GM20000 (cell line): Measurements from ENCODE around the gene MTURN.

Experiments
- DNase-seq: peaks from one replicate; pipeline ENCODE4 v3.0.0; 2012; ENCODE audit warnings: low spot score
- TF ChIP-seq, protein P1 (sequence below): IDR thresholded peaks from 2 replicates; pipeline ENCODE4 v1.5.1; 2012; ENCODE audit warnings: mild to moderate bottlenecking, control low read depth; ENCODE audit errors: extremely low read depth, missing control alignments

The MTURN gene

DNA sequence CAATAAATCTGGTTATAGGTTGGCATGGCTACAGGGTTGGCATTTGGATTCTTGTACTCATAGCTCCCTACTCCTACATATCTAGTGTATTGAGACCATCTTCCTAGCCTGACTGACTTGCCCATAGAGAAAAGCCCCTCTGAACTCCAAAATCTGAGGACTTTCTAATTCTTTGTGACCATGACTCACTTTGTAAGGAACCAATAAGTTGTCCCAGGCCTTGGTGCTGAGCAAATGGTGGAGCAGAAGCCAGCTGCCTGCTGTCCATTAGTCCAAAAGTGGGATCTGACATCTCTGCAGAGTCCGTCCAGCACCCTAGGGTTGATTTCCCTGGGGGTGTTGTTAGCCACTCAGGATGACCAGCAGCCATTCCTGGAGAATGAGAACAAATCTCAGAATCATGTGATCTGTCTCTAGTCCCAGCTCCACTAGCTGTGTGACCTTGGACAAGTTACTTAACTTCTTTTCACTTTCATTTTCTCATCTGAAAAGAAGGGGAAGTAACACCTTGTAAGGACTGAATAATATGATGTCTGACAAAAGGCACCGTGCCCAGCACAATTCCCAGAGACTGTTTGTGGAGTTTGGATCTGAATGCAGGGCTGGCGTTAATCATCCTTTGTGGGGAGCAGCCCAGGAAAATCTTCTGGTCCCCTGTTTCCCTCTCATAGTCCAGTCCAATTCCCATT is 44.1 kb downstream of the MTURN start:
- DNase-seq, result peak; percentile 44
- TF ChIP-seq, protein P1, sequence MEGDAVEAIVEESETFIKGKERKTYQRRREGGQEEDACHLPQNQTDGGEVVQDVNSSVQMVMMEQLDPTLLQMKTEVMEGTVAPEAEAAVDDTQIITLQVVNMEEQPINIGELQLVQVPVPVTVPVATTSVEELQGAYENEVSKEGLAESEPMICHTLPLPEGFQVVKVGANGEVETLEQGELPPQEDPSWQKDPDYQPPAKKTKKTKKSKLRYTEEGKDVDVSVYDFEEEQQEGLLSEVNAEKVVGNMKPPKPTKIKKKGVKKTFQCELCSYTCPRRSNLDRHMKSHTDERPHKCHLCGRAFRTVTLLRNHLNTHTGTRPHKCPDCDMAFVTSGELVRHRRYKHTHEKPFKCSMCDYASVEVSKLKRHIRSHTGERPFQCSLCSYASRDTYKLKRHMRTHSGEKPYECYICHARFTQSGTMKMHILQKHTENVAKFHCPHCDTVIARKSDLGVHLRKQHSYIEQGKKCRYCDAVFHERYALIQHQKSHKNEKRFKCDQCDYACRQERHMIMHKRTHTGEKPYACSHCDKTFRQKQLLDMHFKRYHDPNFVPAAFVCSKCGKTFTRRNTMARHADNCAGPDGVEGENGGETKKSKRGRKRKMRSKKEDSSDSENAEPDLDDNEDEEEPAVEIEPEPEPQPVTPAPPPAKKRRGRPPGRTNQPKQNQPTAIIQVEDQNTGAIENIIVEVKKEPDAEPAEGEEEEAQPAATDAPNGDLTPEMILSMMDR, result no peak

DNA sequence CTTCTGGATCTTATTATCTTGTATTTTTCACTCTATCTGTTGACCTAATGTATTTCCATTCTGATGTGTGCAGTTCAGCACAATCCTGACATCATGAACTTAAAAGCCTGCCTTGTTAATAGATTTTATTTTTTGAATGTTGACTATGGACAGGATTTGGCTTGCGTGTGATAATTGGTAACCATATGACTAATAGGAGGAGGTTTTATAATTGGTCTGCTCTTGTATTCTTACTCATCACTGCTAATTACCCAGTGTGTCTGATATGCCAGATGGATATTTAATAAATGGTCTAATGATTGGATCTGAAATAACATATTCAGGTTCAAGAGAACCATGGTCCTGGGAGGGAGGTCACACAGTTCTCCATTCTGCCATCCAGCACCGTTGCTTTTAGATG is 45.9 kb downstream of the MTURN start:
- DNase-seq, result no peak
- TF ChIP-seq, protein P1, result no peak

GRCh38 chr7:30181211-30181610 is 46.4 kb downstream of the MTURN start:
- TF ChIP-seq, protein P1, result no peak
- DNase-seq, result no peak

DNA sequence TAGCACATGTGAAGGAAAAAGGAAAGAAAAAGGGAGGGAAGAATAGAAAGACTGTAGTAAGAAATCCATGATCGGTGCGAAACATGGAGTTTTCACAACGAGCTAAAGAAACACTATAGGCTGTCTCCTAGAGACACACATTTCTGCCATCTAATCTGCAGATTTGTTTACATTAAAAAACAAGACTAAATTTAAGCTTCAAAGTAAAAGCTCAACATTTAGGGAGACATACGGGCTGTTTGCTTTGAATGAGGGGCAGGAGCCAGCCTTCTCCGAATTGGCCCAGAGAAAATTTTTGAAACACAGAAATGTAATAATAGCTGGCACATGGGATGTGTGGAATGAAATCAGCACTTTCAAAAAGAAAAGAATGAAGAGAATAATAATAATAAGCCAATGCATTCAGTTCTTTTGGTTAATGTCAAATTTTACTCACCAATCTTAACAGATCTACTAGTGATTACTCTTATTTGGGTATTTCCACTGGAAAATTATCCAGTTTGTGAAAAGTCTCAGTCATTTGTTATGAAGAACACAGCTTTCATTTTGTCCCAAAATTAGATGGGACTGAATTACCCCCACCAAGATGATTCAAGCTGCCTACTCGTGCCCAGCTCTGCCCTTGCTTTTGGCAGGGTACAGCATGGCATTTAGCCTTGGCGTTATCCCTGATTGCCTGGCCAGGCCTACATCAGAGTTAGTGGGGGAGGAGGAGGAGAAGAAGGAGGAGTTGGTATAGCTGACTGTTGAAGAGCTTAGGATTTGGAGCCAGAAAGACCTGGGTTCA is 47.1 kb downstream of the MTURN start:
- TF ChIP-seq, protein P1, result no peak
- DNase-seq, result no peak

- TF ChIP-seq, protein P1, result no peak
- DNase-seq, result no peak
Measured at GRCh38 chr7:30182814-30183213, 48.0 kb downstream of the MTURN start.

DNA sequence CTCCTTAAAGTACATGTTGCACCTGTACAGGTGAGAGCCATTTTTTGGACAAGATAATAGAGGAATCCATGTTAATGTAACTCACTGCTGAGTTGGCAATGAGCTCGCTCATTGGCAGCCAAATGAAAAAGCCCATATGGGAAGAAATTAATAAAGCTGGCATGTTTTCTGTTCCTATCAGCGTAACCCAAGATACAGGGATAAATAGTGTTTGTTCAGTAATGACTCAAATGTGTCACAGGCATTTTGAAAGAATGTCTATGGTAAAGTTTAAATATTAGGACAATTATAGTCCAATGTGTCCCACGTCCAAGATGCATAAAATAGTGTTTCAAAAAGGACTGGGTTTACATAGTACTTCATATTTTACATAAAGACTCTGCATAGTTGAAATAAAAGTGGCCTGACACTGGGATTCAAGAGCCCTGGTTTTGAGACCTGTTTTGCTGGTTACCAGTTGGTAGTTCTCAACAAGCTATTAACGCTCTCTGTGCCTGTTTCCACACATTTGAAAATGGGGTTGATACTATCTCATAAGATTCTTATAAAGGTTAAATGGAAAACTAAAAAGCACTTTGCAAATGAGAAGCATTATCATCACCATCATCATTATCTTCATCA is 49.1 kb downstream of the MTURN start:
- TF ChIP-seq, protein P1, result no peak
- DNase-seq, result no peak
